ENCODE measurements around the gene DNAJC11.
"Not testable (repeated sequence)": the region's sequence is repeated elsewhere in the genome, so short reads cannot be mapped to it uniquely, and the experiment has no call there.

Gene DNAJC11

DNA sequence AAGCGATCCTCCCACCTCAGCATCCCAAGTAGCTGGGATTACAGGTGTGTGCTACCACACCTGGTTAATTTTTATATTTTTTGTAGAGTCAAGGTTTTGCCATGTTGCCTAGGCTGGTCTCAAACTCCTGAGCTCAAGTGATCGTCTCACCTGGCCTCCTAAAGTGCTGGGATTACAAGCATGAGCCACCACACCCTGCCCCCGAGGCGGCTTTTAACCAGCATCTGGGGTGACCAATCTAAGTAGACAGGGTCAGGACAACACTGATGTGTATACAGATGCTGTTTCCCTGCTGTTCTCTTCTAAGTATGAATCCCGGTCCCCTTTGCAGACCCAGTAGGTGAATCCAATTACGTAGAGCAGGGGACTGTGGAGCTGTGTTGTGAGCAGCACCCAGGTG lies 53.1 kb downstream of the DNAJC11 start:
- DNase-seq: no peak

- no peak for DNase-seq
These were observed 55.0 kb downstream of the DNAJC11 start for GRCh38 chr1:6646499-6647148.

- no peak for DNase-seq
These were observed 56.6 kb downstream of the DNAJC11 start for GRCh38 chr1:6645018-6645417.

DNA sequence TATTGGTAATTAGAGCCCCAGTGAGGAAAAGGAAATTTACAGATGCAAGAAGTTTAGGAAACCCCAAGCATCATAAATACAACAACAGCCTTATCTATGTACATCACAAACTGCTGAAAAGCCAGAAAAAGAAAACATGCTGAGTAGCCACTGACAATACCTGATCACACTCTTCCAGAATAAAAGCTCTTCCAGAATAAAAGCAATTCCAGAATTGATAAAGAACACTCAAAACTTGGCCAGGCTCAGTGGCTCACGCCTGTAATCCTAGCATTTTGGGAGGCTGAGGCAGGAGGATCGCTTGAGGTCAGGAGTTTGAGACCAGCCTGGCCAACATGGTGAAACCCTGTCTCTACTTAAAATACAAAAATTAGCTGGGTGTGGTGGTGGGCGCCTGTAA lies 60.7 kb downstream of the DNAJC11 start:
- not testable (repeated sequence) for DNase-seq

DNA sequence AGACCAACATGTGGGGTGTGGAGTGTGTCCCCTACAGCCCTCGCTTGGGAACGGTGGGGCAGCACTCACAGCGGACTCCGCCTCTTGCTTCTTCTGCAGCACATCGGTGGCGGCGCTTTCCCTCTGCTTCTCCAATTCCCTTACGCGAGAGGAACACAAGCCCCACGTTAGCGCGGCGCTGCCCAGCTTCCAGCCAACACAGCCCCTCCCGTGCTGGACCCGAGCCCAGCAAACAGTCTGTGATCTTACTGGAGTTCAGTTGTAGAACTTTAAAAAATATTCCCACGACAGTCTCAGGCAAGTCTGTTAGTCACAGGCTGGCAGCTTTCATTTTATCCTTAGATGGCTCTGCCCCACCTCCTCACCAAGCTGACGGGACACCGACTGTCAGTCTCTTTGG lies 63.4 kb downstream of the DNAJC11 start:
- DNase-seq: no peak

GRCh38 chr1:6637770-6638169 lies 63.8 kb downstream of the DNAJC11 start:
- no peak for DNase-seq

DNA sequence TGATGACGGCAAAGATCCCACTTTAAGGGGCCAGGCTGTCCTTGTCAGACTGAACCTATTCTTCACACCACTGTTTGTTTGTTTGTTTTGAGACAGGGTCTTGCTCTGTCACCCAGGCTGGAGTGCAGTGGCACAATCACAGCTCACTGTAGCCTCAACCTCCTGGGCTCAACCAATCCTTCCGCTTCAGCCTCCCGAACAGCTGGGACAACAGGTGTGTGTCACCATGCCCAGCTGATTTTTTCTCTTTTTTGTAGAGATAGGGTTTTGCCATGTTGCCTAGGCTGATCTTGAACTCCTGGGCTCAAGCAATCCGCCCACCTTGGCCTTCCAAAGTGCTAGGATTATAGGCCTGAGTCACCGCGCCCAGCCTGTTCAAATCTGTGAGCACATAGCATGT lies 64.8 kb downstream of the DNAJC11 start:
- not testable (repeated sequence) for DNase-seq

- no peak for DNase-seq
These were observed 65.5 kb downstream of the DNAJC11 start for GRCh38 chr1:6635910-6636760.

- DNase-seq: no peak
These were observed 66.3 kb downstream of the DNAJC11 start for GRCh38 chr1:6635161-6635909.

DNA sequence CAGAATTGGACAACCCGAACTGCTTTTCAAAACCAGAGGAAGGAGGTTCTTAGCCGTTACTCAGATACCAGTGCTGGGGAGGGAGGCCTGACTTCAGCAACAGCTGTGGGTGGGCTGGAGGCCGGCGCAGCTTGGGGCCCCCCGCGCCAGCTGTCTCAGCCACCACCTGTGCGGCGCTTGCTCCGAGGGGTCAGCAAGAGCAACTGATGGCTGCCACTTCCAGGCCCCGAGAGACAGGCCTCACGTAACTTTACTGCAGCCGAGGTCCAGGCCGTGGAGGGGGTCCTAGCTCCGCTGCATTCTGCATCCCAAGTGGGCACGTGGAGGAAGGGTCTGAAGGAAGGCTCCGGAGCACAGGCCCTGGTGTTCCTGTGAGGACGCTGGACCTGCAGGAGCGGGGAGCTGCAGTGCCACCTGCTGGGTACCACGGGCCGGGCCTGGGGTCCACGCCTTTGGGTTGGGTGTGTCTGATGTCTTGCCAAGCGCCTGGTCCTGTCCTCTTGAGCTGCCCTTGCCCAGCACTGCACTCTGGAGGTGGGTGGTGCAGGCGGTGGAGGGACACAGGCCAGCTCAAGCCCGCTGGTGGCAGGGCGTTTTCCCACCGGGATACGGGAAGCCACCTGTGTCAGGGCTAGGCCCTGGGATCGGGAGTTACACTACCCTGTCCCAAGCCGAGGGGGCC lies 67.1 kb downstream of the DNAJC11 start:
- DNase-seq: peak; percentile 85

GRCh38 chr1:6632588-6633514 lies 68.8 kb downstream of the DNAJC11 start:
- DNase-seq: no peak

GRCh38 chr1:6631058-6631457 lies 70.6 kb downstream of the DNAJC11 start:
- no peak for DNase-seq

GRCh38 chr1:6630027-6630426 lies 71.6 kb downstream of the DNAJC11 start:
- no peak for DNase-seq

- no peak for DNase-seq
These were observed 72.6 kb downstream of the DNAJC11 start for GRCh38 chr1:6628971-6629479.

- DNase-seq: no peak
These were observed 73.6 kb downstream of the DNAJC11 start for GRCh38 chr1:6627841-6628545.

GRCh38 chr1:6627031-6627430 lies 74.6 kb downstream of the DNAJC11 start:
- no peak for DNase-seq

DNA sequence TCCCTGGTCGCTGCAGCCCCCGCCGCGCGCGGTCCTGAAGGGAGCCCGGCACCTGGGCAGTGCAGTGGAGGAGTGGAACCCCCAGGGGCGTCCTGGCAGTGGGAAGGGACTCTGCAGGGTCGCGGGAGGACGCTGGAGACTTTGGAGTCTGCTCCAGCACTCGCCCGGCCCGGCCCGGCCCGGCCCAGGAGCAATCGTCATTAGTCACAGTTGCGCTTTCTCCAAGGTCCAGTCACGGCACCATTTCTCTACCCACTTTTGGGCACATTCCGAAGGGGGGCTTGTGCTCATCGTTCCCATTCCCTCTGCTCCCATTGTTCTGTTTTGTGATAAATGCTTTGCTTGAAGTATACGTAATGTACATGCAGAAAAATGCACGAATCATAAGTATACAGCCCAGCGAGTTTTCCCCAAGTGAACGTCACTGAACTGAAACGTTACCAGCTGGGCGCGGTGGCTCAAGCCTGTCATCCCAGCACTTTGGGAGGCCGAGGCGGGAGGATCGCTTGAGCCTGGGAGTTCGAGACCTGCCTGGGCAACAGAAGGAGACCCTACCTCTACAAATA lies 75.9 kb downstream of the DNAJC11 start:
- DNase-seq: no peak

DNA sequence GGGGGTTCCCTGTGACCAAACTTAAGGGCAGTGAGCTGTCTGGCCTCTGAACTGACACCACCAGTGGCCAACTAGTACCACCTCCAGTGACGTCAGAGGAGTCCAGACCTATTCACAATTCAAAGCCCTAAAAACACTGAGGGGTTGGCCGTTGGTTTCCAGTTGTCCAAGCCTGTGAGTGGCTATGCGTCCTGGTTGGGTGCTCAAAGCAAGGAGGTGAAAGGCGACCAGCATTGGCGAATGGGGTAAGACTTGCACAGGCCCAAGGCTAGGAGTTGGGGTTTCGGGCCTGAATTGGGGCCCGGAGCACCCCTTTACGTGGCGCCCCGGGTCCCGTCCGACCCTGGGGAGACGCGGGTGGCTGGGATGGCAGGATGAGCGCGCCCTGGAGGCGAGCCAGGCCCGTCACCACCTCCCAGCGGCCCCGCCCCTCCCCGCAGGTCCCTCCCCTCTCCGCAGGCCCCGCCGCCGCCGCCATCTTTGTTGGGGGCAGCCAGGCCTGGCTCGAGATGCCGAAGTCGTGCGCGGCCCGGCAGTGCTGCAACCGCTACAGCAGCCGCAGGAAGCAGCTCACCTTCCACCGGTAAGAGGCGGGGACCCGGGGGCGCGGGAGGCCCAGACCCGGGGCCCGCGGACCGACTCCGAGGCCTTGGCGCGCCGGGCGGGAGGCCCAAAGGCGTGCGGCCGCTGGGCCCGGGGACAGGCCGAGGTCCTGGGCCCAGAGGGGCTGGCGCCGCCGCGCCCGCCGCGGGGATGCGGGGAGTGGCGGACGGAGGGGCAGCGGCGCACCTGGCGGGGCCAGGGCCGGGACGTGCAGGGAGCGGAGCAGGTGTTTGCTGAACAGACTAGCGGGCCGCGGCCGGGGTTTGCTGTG lies 76.7 kb downstream of the DNAJC11 start, which contains the start of gene THAP3:
TSS of gene THAP3 (plus strand) at position 159 of the 874 bp plus-strand sequence. CDS start at position 510, 351 bp downstream.
- peak; percentile 94 for DNase-seq

GRCh38 chr1:6623269-6623965 lies 78.2 kb downstream of the DNAJC11 start:
- peak; percentile 64 for DNase-seq
